GM18499 (cell line): ENCODE results near the gene PYDC1.
"Not testable (repeated sequence)": the region's sequence is repeated elsewhere in the genome, so short reads cannot be mapped to it uniquely, and the experiment has no call there.

Experiments
- ATAC-seq: cut with Tn5 transposase; IDR thresholded peaks from one replicate; pipeline ENCODE4 v1.9.1; 2021; ENCODE audit warnings: moderate number of reproducible peaks; ENCODE audit not compliant: insufficient read depth, unreplicated experiment

PYDC1 gene

DNA sequence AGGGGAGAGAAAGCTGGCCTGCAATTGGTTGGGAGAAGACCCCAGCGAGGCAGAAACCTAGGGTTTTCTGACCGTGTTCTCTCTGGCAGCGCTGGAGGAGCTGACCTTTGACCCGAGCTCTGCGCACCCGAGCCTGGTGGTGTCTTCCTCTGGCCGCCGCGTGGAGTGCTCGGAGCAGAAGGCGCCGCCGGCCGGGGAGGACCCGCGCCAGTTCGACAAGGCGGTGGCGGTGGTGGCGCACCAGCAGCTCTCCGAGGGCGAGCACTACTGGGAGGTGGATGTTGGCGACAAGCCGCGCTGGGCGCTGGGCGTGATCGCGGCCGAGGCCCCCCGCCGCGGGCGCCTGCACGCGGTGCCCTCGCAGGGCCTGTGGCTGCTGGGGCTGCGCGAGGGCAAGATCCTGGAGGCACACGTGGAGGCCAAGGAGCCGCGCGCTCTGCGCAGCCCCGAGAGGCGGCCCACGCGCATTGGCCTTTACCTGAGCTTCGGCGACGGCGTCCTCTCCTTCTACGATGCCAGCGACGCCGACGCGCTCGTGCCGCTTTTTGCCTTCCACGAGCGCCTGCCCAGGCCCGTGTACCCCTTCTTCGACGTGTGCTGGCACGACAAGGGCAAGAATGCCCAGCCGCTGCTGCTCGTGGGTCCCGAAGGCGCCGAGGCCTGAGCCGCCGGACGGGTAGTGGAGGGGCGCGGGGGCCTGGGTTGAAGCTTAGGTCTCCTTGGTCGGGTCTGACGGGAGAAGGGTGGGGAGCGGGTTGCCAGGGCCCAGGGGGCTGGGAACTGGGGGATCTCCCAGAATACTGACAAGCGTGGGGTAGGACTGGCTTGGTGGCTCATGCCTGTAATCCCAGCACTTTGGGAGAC lies 7.4 kb upstream of the PYDC1 start:
- no peak for ATAC-seq

DNA sequence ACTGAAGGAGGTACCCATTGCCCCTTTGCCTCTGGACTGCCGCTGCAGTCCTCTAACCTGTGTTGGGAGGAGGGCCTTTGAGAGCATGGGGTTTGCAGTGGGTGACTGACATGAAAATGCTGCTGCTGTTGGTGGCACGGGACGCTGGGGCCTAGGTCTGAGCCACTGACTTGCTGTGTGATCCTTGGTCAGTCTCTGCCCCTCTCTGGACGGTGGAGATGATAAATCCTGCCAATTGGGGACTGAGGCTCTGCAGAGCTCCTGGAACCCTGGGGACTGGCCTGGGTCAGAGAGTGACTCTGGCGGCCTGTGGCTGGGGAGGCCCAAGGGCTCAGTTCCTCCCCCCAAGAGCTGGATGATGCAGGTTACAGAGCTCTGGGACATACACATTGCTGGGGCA lies 6.1 kb upstream of the PYDC1 start:
- ATAC-seq, result no peak

DNA sequence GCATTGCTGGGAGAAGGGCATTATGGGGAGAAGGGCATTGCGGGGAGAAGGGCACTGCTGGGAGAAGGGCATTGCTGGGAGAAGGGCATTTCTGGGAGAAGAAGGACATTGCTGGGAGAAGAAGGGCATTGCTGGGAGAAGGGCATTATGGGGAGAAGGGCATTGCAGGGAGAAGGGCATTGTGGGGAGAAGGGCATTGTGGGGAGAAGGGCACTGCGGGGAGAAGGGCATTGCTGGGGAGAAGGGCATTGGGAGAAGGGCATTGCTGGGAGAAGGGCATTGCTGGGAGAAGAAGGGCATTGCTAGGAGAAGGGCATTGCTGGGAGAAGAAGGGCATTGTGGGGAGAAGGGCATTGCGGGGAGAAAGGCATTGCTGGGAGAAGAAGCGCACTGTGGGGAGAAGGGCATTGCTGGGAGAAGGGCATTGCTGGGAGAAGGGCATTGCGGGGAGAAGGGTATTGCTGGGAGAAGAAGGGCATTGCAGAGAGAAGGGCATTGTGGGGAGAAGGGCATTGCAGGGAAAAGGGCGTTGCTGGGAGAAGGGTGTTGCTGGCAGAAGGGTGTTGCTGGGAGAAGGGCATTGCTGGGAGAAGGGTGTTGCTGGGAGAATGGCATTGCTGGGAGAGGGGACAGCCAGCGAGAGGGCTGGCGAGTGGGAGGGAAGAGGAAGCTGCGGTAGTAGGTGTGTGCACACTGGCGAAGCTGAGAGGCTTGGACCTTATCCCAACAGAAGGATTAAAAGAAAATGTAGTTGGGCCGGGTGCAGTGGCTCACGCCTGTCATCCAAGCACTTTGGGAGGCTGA lies 4.6 kb upstream of the PYDC1 start:
- ATAC-seq, result no peak

DNA sequence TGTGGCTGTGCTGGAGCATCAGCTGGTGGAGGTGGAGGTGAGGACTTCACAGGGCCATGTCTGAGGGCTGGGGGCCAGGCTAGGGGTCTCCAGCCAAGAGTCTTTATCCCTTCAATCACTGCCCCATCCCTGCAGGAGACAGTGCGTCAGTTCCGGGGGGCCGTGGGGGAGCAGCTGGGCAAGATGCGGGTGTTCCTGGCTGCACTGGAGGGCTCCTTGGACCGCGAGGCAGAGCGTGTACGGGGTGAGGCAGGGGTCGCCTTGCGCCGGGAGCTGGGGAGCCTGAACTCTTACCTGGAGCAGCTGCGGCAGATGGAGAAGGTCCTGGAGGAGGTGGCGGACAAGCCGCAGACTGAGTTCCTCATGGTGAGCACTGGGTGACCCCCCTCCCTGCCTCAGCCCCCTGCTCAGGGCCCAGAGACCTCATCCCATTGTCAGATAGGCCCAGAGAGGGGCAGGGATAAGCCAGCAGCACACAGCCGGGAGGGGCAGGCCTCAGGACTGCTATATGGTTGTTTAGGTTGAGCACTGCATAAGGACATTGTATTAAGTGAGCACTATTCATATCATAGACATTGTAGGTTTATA lies 2.3 kb upstream of the PYDC1 start:
- ATAC-seq, result no peak

DNA sequence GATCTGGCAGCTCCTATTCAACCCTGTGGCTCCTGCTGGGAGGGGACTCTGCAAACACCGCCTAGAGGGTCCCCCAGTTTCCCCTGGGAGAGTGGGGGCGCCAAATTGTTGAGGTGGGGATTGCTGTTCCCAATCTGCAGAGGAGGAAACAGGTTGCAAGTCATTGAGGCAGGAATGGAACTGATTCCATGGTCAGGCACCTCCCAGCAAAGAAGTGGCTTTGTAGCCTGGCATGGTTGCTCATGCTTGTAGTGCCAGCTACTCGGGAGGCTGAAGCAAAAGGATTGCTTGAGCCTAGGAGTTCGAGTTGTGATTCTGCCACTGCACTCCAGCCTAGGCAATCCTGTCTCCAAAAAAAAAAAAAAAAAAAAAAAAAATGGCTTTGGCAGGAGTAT lies 198 bp upstream of the PYDC1 start:
- no peak for ATAC-seq

DNA sequence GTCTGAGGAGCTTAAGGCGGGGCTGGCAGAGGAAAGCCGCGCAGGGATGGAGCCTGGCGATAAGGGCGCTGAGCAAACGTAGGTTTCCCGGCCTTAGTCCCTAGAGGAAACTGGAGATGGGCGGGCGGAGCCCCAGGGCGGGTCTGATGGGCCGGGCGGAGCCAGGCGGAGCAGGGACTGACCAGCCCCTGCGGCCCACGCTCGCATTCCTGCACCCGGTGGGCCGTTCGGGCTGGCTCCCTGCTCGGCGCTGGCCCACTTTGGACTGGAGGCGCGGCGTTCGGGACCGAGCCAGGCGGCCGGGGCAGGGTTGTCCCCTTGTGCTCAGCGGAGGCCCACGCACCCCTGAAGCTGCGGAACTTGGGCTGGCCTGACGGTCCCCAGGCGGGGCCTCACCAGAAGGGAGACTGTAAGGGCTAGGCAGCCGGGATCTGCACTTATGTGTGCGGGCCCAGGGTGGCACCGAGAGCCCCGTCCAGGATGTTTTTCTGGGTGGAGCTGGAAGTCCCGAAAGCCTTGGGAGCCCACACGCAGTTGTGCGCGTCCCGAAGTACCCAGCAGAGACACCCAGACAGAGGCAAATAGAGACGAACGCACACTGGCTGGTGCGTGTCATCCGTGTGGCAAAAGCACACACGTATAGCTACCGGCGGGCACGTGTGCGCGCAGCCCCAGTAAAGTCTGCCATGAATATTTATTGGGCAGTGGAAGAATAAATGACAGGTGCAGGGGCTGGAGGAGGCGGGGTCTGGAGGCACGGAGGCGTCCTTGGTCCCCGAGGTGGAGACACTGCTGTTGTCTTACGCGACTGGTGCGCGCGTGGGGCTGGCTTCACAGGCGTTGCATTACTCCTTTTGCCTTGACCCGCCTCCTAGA lies 1.4 kb downstream of the PYDC1 start:
- ATAC-seq, result no peak

DNA sequence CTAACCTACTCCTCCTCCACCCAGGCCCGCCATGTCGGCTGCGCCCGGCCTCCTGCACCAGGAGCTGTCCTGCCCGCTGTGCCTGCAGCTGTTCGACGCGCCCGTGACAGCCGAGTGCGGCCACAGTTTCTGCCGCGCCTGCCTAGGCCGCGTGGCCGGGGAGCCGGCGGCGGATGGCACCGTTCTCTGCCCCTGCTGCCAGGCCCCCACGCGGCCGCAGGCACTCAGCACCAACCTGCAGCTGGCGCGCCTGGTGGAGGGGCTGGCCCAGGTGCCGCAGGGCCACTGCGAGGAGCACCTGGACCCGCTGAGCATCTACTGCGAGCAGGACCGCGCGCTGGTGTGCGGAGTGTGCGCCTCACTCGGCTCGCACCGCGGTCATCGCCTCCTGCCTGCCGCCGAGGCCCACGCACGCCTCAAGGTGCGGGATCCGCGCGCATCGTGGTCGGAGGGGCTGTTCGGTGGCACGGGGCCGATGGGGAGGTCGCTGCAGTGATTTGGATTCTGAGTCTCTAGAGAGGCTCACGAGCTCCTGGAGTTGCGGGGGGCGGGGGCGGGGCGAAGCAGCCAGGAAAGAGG lies 2.1 kb downstream of the PYDC1 start:
- ATAC-seq, result no peak

DNA sequence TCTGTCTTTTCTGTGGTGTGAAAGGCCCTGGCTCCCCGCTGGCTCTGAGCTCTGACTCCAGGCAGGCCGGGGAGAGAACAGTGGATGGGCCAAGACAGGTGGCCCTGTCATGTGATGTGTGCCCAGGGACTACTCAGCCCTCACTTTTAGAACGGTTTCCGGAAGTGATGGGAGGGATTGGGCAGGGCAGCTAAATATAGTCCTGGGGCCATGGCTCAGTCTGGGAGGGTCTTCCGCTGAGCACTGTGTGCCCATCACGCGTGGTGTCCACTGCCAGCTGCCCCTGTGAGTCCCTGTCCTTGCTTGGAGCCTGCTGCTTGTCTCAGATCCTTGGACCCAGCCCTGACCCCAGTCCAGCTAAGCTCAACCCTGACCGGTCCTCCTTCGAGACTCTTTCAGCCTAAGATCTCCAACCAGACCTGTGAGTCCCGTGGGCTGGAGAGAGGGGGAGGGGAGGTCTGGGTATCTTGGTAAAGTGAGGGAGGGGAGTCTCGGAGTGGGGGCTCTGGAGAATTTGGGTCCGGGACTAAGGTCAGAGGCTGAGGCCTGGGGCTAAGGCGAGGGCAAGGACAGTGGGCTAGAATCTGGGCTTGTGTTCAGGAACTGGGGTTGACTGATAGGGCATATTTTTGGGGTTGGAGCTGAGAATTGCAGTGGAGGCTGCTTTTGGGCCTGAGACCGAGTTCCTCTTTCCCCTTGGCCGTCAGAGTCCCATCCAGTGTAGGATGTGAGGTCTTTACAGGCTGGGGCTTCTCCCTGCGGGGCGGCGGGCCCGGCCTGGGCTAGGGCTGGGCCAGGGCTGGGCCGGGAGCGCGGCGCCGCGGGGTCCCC lies 2.8 kb downstream of the PYDC1 start, which contains the start of gene TRIM72:
Gene TRIM72 (plus strand): TSS at position 243 of the 831 bp plus-strand sequence. CDS start 620 bp downstream, outside the sequence.
- ATAC-seq, result no peak

DNA sequence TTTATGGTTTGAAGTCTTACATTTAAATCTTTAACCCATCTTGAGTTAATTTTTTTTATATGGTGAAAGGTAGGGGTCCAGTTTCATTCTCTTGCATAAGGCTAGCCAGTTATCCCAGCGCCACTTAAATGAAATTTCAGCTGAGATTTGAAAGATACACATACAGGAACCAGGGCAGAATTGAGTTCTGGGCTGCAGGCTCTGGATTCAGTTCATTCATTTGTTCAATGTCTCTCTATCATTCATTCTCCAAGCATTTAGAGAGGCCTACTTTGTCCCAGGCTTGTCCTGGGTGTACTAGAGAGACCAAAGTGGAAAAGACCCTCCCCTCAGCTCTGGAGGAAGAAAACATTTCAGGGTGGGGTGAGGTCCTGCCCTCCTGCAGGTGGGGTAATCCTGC lies 3.6 kb downstream of the PYDC1 start:
- no peak for ATAC-seq

DNA sequence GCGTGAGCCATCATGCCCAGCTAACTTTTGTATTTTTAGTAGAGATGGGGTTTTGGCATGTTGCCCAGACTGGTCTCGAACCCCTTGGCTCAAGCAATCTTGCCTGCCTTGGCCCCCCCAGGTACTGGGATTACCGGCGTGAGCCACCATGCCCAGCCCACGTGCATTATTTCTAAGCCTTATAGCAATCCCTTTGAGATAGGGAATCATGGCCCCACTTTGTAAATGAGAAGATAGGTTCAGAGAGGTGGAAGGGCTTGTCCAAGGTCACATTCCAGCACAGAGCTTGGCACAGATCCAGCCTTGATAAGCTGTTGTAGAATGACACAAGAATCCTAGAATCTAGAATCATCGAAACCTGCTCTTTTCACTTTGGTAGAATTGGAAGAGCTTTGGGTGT lies 10.2 kb downstream of the PYDC1 start:
- ATAC-seq, result no peak

DNA sequence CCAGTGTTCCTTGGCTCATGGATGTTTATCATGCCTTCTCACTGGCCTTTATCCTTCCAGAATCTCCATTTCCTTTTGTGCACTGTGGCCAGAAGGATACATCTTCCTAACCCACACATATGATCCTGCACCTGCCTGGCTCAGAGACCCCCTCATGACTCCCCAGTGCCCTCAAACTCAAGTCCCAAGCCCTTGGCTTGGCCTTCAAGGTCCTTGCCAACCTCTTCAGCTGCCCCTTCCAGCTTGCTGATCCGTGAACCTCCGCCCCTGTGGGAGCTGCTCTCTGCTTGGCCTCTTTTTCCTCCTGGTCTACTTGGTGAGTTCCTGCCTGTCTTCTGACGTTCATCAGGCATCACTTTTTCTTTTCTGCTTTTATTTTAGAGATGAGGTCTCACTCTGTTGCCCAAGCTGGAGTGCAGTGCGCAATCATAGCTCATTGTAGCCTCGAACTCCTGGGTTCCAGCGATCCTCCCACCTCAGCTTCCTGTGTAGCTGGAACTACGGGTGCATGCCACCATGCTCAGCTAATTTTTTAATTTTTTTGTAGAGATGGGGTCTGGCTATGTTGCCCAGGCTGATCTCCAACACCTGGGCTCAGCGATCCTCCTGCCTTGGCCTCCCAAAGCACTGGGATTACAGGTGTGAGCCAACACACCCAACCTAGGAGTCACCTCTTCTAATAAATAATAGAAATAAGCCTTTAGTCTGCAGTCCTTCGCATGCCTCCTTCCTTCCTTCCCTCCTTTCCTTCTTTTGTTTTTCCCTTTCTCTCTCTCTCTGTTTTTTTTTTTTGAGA lies 11.9 kb downstream of the PYDC1 start:
- ATAC-seq, result no peak

DNA sequence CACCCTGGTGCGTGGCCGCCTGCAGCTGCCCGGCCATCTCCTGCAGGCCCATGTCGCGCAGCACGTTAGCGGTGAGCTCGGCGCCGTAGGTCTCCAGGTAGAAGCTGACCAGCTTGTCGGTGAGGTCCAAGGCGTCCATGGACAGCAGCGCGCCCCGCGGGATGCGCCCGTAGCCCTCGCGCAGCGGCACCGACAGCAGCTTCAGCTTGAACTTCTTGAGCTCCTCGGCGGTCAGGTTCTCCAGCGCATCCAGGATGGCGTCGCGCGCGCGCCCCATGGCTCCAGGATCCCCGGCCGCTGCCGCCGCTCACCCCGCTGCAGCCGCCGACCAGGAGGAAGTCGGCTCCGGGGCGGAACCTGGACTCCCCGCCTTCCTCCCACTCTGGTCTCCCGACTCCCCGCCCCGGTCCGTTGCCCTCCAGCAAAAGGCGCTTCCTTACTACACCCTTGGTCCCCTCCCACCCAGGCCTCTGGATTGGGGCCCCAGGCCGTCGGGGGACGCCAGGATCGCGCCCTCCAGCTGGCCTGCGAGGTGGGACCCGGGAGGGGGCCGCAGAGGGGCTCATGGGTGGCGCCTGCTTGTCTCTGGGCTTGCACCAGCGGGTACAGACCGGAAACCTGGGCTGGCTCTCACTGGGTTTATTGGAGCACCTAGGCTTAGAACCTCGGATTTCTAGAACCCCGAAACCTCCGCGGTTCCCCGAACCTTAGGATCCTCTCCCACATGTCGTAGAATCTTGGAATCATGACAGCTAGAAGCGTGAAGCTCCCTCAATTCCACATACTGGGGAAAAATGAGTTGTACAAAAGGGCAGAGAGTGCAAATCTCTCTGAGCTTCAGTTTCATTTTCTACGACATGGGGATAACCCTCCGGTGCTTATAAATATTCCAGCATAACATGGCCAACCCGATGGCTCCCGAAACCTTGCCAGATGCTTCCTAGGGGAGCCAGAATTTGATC lies 14.2 kb downstream of the PYDC1 start, which contains the start of gene PYCARD:
Gene PYCARD (minus strand): TSS at position 347 of the 962 bp plus-strand sequence. CDS start 70 bp downstream, at position 277.
- ATAC-seq, result no peak

DNA sequence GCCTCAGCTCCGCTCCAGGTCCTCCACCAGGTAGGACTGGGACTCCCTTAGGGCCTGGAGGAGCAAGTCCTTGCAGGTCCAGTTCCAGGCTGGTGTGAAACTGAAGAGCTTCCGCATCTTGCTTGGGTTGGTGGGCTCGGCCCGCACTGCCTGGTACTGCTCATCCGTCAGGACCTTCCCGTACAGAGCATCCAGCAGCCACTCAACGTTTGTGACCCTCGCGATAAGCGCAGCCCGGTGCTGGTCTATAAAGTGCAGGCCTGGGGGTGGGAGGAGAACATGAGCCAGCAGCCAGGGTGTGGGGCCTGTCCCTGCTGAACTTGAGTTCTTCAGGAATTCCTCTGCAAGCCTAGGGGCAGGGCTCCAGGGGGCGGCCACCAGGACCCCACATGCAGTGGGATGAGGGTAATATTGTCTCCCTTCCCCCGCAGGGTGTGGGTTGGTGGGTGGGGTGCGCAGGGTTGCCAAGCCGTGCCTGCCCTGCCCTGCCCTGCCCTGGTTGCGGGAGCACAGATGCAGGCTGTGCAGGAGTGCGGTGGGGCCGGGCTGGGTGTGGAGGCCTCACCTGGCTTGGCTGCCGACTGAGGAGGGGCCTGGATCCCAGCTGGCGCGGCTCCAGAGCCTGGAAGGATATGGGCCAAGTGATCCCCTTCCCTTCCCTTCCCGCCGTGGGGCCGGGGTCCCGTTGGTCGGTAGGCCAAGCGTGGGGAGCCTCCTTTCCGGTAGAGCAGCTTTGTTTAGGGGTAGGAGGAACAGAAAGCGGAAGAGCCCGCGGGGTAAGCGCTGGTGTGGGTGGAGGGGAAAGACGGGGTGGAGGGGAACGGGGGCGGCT lies 15.1 kb downstream of the PYDC1 start:
- no peak for ATAC-seq

DNA sequence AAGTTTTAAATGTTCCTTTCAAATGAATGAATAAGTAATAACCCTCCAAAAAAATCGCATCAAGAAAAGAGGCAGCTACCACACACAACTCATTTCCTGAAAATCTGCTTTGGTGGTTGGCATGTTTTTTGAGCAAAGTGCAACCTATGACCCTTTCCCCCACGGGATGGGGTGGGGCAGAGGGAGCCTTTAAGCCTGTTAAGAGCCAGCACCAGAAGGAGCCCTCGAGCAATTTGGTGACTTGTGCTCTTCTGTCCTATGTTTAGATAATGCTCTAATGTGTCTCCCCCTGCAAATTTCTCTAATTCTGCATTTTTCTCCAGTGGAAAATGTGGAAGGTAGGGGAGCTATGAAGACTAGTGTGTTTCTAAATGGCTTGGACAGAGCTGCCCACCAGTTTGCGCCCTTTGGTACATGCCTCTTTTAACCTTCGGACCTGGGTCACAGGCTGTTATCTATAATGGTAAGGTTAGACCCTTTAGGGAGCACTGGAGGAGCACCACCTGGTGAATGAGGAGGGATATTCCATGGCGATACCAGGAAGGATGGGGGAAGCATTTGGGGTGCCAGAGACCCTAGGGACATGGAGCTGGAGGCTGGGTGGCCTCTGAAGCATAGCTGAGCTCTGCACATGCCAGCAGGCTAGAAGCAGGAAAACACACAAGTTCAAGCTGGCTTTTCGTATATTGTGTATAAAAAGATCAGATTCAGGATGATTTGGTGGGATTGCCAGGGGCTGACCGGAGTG lies 15.9 kb downstream of the PYDC1 start:
- ATAC-seq, result no peak

DNA sequence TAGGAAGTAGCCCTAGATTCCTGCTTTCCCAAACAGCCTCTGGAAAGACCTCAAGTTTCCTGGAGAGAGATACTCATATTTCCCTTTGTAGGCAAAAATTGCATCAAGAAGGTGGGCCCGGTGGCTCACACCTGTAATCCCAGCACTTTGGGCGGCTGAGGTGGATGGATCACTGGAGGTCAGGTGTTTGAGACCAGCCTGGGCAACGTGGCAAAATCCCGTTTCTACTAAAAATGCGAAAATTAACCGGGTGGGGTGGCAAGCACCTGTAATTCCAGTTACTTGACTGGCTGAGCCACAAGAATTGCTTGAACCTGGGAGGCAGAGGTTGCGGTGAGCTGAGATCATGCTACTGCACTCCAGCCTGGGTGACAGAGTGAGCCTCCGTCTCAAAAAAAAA lies 16.8 kb downstream of the PYDC1 start:
- not testable (repeated sequence) for ATAC-seq
